Testis (tissue), 2 donors: ENCODE measurements around the gene GPBP1L1.

Source experiments
- CTCF ChIP-seq, 3 experiments: fragments of 450-650 bp in 2 of 3; fragments of 200-600 bp in 1 of 3; sonication (generic) in 1 of 3; IDR thresholded peaks; one replicate each; pipeline ENCODE4 v1.5.1; 2016 to 2019; ENCODE audit warnings: antibody characterized with exemption in 3 of 3, mild to moderate bottlenecking in 2 of 3, moderate library complexity in 1 of 3
- POLR2A ChIP-seq: fragments of 450-650 bp; IDR thresholded peaks from one replicate; pipeline ENCODE4 v1.6.1; 2017; ENCODE audit warnings: antibody characterized with exemption, mild to moderate bottlenecking, moderate library complexity

DNA sequence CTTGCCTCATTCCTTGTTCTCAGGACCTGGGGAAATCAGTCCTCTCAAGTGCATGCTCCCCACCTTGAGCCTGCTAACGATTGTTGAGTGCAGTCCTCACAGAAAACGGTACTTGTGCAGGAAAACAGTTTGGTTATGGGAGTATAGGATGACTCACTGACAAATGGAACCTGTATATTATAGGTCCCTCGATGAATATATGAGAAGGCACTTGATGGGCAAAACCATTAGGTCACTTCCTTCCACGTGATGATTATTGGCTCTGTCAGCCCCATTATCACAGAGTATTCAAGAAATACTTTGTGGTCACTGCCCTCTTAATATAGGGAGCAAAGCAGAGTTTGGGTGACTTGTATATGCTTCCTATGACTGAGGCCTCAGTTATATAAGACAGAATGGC, 68.7 kb downstream of the GPBP1L1 start:
- TF ChIP-seq POLR2A, result no peak
- no peak for TF ChIP-seq CTCF (IDR thresholded peaks at IDR 0.05)
